GM12878 (cell line): ENCODE data around the gene SIGLEC5. TPM values are rescaled to one million over a fixed set of nuclear protein-coding genes. Genes with fewer than 3 reads are reported as not detected.

Source experiments
- ATAC-seq: fragments of 200-7000 bp; cut with Tn5 transposase; 3 replicates; pipeline ENCODE4 v1.9.1; 2020; ENCODE audit warnings: mild to moderate bottlenecking, moderate library complexity
- BruUV-seq: library from RNA; stranded (reverse); fragments of 400-500 nt; replicated peaks from 2 replicates; lab custom pipeline; 2021; lab: Mats Ljungman, UMichigan
- CTCF ChIA-PET: fragments of 300-600 bp; sonication (Branson Sonifier 250); formaldehyde crosslinking; extraction: SDS; loops from one replicate; lab custom pipeline; 2021; ENCODE audit warnings: inconsistent platforms; lab: Yijun Ruan, JAX
- POLR2A ChIA-PET: fragments of 350-600 bp; formaldehyde crosslinking; extraction: SDS; loops from one replicate; lab custom pipeline; 2021; ENCODE audit warnings: inconsistent platforms; lab: Charles Lee
- RAD21 ChIA-PET: fragments of 300-600 bp; sonication (Branson Sonifier 250); formaldehyde crosslinking; loops from one replicate; lab custom pipeline; 2023; ENCODE audit warnings: antibody characterized with exemption; ENCODE audit not compliant: unreplicated experiment; lab: Charles Lee
- SMC1A ChIA-PET: fragments of 300-600 bp; sonication (Branson Sonifier 250); formaldehyde crosslinking; loops from one replicate; lab custom pipeline; 2023; ENCODE audit not compliant: unreplicated experiment, uncharacterized antibody; lab: Charles Lee
- DNase-seq: peaks from one replicate; pipeline ENCODE4 v3.0.0-alpha.2; 2011; ENCODE audit warnings: low read depth, low spot score
- FAIRE-seq: peaks from 3 replicates; lab custom pipeline; 2011; peaks lifted over from hg19 to GRCh38; lab: Jason Lieb, UNC
- H2AFZ ChIP-seq: 2 replicates; pipeline ENCODE4 v1.6.0; 2011; ENCODE audit warnings: low read depth, low read length, control low read depth; ENCODE audit not compliant: control insufficient read depth
- H3K27ac ChIP-seq: 2 replicates; pipeline ENCODE4 v1.5.1; 2011; ENCODE audit warnings: control low read depth; ENCODE audit not compliant: control insufficient read depth, insufficient read depth
- H3K27me3 ChIP-seq, 2 experiments: replicated peaks in 1 of 2; 2 replicates each; pipeline versions ENCODE4 v1.6.0 to v1.6.1; 2011; ENCODE audit warnings: low read length in 1 of 2; ENCODE audit not compliant: control insufficient read depth in 2 of 2, insufficient read depth in 2 of 2
- H3K36me3 ChIP-seq, 2 experiments: 2 replicates each; pipeline ENCODE4 v1.5.1; 2011; ENCODE audit warnings: low read length in 1 of 2; ENCODE audit not compliant: control insufficient read depth in 2 of 2, insufficient read depth in 2 of 2
- H3K4me1 ChIP-seq: 2 replicates; pipeline ENCODE4 v1.6.1; 2011; ENCODE audit warnings: mild to moderate bottlenecking, low read length, moderate library complexity, mixed read lengths; ENCODE audit not compliant: control insufficient read depth, insufficient read depth
- H3K4me2 ChIP-seq: 2 replicates; pipeline ENCODE4 v1.6.0; 2011; ENCODE audit warnings: control low read depth; ENCODE audit not compliant: control insufficient read depth, insufficient read depth
- H3K4me3 ChIP-seq: fragments of 200-600 bp; sonication (generic); 2 replicates; pipeline ENCODE4 v1.5.1; 2016
- H3K79me2 ChIP-seq: 2 replicates; pipeline ENCODE4 v1.6.0; 2011; ENCODE audit warnings: low read length; ENCODE audit not compliant: control insufficient read depth, insufficient read depth
- H3K9ac ChIP-seq: 2 replicates; pipeline ENCODE4 v1.8.0; 2011; ENCODE audit warnings: low read length, control low read depth, mixed read lengths; ENCODE audit not compliant: control insufficient read depth, insufficient read depth
- H3K9me3 ChIP-seq: replicated peaks from 3 replicates; pipeline ENCODE4 v1.5.1; 2011; ENCODE audit warnings: mild to moderate bottlenecking, low read length; ENCODE audit not compliant: control insufficient read depth, insufficient read depth
- H4K20me1 ChIP-seq: 2 replicates; pipeline ENCODE4 v1.6.0; 2011; ENCODE audit not compliant: control insufficient read depth, insufficient read depth
- ATF7 ChIP-seq: fragments of 450-650 bp; IDR thresholded peaks from 2 replicates; pipeline ENCODE4 v1.6.1; 2016; ENCODE audit warnings: low read depth, mild to moderate bottlenecking
- CBX5 ChIP-seq: sonication (generic); IDR thresholded peaks from 2 replicates; pipeline ENCODE4 v1.6.1; 2016; ENCODE audit warnings: low read depth, moderate library complexity, mild to moderate bottlenecking, inconsistent platforms
- NRF1 ChIP-seq: conservative IDR thresholded peaks from 2 replicates; pipeline ENCODE4 v1.6.1; 2011; ENCODE audit warnings: mild to moderate bottlenecking, low read depth, low read length, improper control_type of control experiment
- POLR2A ChIP-seq: IDR thresholded peaks from 2 replicates; pipeline ENCODE4 v1.6.1; 2011; ENCODE audit warnings: low read depth, mild to moderate bottlenecking, low read length
- RAD21 ChIP-seq: IDR thresholded peaks from 2 replicates; pipeline ENCODE4 v1.6.1; 2011; ENCODE audit warnings: mild to moderate bottlenecking, low read depth, low read length, moderate library complexity; ENCODE audit not compliant: insufficient read depth
- SMC3 ChIP-seq: IDR thresholded peaks from 2 replicates; pipeline ENCODE4 v1.6.1; 2011; ENCODE audit warnings: low read length, improper control_type of control experiment, borderline replicate concordance
- STAT3 ChIP-seq: IDR thresholded peaks from 2 replicates; pipeline ENCODE4 v1.6.1; 2011; ENCODE audit warnings: low read depth, low read length, improper control_type of control experiment
- ZZZ3 ChIP-seq: IDR thresholded peaks from 2 replicates; pipeline ENCODE4 v1.6.1; 2011; ENCODE audit warnings: low read depth; ENCODE audit not compliant: control insufficient read depth, insufficient read length
- WGBS: methylation state at CpG from one replicate; pipeline ENCODE4 v1.1.6; 2016; ENCODE audit warnings: low lambda C conversion rate; ENCODE audit not compliant: insufficient replicate concordance, insufficient coverage; ENCODE audit errors: missing lambda C conversion rate; 5-methylcytosine and 5-hydroxymethylcytosine counted together
- in situ Hi-C: fragments of 300-500 bp; cut with MboI; formaldehyde crosslinking; loops from 9 replicates; pipeline ENCODE4 v1.14.3; 2018; ENCODE audit warnings: mixed read lengths
- intact Hi-C: fragments of 100-400 bp; cut with micrococcal nuclease; formaldehyde crosslinking; loops from one replicate; pipeline ENCODE4 v1.14.2; 2022; ENCODE audit not compliant: unreplicated experiment
- polyA plus RNA-seq, 11 experiments: library from polyadenylated mRNA; depleted of rRNA in 4 of 11; unstranded in 6 of 11; stranded (reverse) in 5 of 11; fragments of >200 nt; fragmentation: Nextera tagmentation in 4 of 11; fragmentation: Illumina TruSeq in 1 of 11; extraction: Ambion mirVana in 4 of 11; extraction: Trizol in 1 of 11; gene quantifications; 1 replicate in 1 of 11; 2 replicates in 10 of 11; pipeline versions ENCODE4 v1.2.1 to v1.2.3, GENCODE V29; 2011 to 2016; ENCODE audit warnings: inconsistent platforms in 2 of 11, missing spikeins in 2 of 11, low read depth in 1 of 11
- total RNA-seq, 4 experiments: library from RNA; depleted of rRNA in 3 of 4; stranded (reverse); fragments of >200 nt in 3 of 4; fragmentation: Illumina TruSeq in 1 of 4; extraction: Trizol in 1 of 4; gene quantifications; 2 replicates each; pipeline versions ENCODE4 v1.2.1 to v1.2.3, GENCODE V29; 2013 to 2021
- TF ChIP-seq, protein P1 (sequence below), 3 experiments: IDR thresholded peaks in 2 of 3; conservative IDR thresholded peaks in 1 of 3; 2 replicates each; pipeline ENCODE4 v1.5.1; 2011; ENCODE audit warnings: low read depth in 3 of 3, low read length in 3 of 3, mild to moderate bottlenecking in 3 of 3, control low read depth in 2 of 3, moderate library complexity in 2 of 3, inconsistent platforms in 1 of 3, mixed read lengths in 1 of 3; ENCODE audit not compliant: control insufficient read depth in 2 of 3, insufficient read depth in 1 of 3; ENCODE audit errors: extremely low read depth in 1 of 3
- TF ChIP-seq, protein P2 (sequence below): fragments of 450-650 bp; formaldehyde crosslinking; IDR thresholded peaks from 2 replicates; pipeline ENCODE4 v1.4.0; 2022; ENCODE audit warnings: mild to moderate bottlenecking, moderate library complexity
- TF ChIP-seq, protein P3 (sequence below): fragments of 450-650 bp; IDR thresholded peaks from 2 replicates; pipeline ENCODE4 v1.6.1; 2017; ENCODE audit warnings: mild to moderate bottlenecking
- TF ChIP-seq, protein P4 (sequence below): fragments of 450-650 bp; IDR thresholded peaks from 2 replicates; pipeline ENCODE4 v1.6.1; 2016; ENCODE audit warnings: mild to moderate bottlenecking
- TF ChIP-seq, protein P5 (sequence below): fragments of 150-350 bp; IDR thresholded peaks from 2 replicates; pipeline ENCODE4 v1.6.1; 2014; ENCODE audit warnings: mild to moderate bottlenecking, low read depth, low read length

SIGLEC5 gene
- total and polyA plus RNA-seq, 10 of the 15 experiments (the other 5 are each of a cell fraction or from before 2014, with no cell fraction given) = 0.05 to 2.5 (median 1.4) TPM; not detected in 1

DNA sequence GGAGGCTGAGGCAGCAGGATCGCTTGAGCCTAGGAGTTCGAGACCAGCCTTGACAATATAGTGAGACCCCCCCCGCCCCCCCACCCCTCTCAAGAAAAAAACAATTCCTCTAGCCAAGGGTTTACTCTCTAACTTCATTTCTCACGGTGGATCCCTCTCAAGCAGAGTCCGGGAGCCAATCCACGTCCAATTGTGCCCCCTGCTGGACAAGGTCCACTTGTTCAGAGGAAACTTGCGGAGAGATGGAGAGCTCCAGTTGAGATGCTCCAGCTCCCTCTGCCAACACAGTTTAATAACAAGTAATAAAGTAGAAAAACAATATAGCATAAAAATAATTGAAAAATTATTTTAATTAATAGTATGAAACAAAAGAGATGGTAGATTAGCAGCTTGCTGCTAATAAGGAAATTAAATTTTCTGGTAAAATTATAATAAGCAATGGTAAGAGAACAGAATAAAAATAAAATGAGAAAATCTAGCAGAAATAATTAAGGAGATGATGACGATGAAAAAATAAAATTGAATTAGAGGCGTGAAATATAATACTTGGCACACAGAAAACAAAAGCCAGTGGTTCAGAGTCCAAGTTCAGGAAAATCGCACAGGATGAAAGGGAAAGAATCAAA is 30.9 kb upstream of the SIGLEC5 start:
- WGBS = 13% methylated on average over 8 of the region's 10 CpGs
- no peaks in the 10 kb centered on the region for H3K79me2 ChIP-seq
- CTCF ChIA-PET = interaction anchor here (0.6 to 10.4 kb wide), 34 partner anchors 9 to 322 kb away, joined by 3 to 281 read pairs (median 4); partner anchors contain the start of genes LIM2, SIGLEC10 and SIGLEC8
- peak; percentile 52 for FAIRE-seq
- H3K4me3 ChIP-seq = no peak overlapping the region
- POLR2A ChIA-PET = interaction anchor here (0.7 kb wide), 1 partner anchor 17 kb away, joined by 3 read pairs; no protein-coding TSS in a partner anchor
- no peak overlapping the region for H2AFZ ChIP-seq
- no peaks in the 10 kb centered on the region for H3K27me3 ChIP-seq
- H3K4me1 ChIP-seq = no peaks in the 10 kb centered on the region
- no peak for DNase-seq
- no peaks in the 10 kb centered on the region for H3K9me3 ChIP-seq
- RAD21 ChIA-PET = interaction anchor here (0.6 to 8.8 kb wide), 15 partner anchors 9 to 332 kb away, joined by 3 to 133 read pairs (median 3); partner anchors contain the start of gene SIGLEC10
- intact Hi-C loops (no loop called here), in situ Hi-C loops (loop anchor here (5.0 kb wide), 1 partner anchor 324 kb away; no protein-coding TSS in a partner anchor)
- H4K20me1 ChIP-seq = no peaks in the 10 kb centered on the region
- no peak overlapping the region for H3K9ac ChIP-seq
- no peaks in the 10 kb centered on the region for H3K36me3 ChIP-seq
- ATAC-seq = peak; percentile 78
- BruUV-seq = no TSS peak
- no peak overlapping the region for H3K4me2 ChIP-seq
- SMC1A ChIA-PET = interaction anchor here (0.7 to 6.8 kb wide), 13 partner anchors 9 to 577 kb away, joined by 3 to 110 read pairs (median 4); partner anchors contain the start of gene SIGLEC10
- no peak overlapping the region for H3K27ac ChIP-seq
- TF ChIP-seq, protein P1, sequence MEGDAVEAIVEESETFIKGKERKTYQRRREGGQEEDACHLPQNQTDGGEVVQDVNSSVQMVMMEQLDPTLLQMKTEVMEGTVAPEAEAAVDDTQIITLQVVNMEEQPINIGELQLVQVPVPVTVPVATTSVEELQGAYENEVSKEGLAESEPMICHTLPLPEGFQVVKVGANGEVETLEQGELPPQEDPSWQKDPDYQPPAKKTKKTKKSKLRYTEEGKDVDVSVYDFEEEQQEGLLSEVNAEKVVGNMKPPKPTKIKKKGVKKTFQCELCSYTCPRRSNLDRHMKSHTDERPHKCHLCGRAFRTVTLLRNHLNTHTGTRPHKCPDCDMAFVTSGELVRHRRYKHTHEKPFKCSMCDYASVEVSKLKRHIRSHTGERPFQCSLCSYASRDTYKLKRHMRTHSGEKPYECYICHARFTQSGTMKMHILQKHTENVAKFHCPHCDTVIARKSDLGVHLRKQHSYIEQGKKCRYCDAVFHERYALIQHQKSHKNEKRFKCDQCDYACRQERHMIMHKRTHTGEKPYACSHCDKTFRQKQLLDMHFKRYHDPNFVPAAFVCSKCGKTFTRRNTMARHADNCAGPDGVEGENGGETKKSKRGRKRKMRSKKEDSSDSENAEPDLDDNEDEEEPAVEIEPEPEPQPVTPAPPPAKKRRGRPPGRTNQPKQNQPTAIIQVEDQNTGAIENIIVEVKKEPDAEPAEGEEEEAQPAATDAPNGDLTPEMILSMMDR (IDR thresholded peaks at IDR 0.05 in 2 of 3, conservative IDR thresholded peaks at IDR 0.05 in 1 of 3; ENCODE audit: control insufficient read depth in 2 of 3, extremely low read depth in 1 of 3, insufficient read depth in 1 of 3, low read depth in 3 of 3, low read length in 3 of 3) = peak; percentile 58 to 63 (median 63)
- TF ChIP-seq RAD21 (peak; percentile 88), SMC3 (peak; percentile 49), POLR2A (no peak), NRF1 (no peak), ATF7 (no peak), STAT3 (no peak), CBX5 (no peak), ZZZ3 (no peak)
- TF ChIP-seq, protein P2, sequence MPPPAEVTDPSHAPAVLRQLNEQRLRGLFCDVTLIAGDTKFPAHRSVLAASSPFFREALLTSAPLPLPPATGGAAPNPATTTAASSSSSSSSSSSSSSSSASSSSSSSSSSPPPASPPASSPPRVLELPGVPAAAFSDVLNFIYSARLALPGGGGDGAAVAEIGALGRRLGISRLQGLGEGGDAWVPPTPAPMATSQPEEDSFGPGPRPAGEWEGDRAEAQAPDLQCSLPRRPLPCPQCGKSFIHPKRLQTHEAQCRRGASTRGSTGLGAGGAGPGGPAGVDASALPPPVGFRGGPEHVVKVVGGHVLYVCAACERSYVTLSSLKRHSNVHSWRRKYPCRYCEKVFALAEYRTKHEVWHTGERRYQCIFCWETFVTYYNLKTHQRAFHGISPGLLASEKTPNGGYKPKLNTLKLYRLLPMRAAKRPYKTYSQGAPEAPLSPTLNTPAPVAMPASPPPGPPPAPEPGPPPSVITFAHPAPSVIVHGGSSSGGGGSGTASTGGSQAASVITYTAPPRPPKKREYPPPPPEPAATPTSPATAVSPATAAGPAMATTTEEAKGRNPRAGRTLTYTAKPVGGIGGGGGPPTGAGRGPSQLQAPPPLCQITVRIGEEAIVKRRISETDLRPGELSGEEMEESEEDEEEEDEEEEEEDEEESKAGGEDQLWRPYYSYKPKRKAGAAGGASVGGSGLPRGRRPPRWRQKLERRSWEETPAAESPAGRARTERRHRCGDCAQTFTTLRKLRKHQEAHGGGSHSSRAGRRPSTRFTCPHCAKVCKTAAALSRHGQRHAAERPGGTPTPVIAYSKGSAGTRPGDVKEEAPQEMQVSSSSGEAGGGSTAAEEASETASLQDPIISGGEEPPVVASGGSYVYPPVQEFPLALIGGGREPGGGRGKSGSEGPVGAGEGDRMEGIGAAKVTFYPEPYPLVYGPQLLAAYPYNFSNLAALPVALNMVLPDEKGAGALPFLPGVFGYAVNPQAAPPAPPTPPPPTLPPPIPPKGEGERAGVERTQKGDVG (CRISPR knock-in tag) = no peak
- TF ChIP-seq, protein P3, sequence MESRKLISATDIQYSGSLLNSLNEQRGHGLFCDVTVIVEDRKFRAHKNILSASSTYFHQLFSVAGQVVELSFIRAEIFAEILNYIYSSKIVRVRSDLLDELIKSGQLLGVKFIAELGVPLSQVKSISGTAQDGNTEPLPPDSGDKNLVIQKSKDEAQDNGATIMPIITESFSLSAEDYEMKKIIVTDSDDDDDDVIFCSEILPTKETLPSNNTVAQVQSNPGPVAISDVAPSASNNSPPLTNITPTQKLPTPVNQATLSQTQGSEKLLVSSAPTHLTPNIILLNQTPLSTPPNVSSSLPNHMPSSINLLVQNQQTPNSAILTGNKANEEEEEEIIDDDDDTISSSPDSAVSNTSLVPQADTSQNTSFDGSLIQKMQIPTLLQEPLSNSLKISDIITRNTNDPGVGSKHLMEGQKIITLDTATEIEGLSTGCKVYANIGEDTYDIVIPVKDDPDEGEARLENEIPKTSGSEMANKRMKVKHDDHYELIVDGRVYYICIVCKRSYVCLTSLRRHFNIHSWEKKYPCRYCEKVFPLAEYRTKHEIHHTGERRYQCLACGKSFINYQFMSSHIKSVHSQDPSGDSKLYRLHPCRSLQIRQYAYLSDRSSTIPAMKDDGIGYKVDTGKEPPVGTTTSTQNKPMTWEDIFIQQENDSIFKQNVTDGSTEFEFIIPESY = no peak
- TF ChIP-seq, protein P4, sequence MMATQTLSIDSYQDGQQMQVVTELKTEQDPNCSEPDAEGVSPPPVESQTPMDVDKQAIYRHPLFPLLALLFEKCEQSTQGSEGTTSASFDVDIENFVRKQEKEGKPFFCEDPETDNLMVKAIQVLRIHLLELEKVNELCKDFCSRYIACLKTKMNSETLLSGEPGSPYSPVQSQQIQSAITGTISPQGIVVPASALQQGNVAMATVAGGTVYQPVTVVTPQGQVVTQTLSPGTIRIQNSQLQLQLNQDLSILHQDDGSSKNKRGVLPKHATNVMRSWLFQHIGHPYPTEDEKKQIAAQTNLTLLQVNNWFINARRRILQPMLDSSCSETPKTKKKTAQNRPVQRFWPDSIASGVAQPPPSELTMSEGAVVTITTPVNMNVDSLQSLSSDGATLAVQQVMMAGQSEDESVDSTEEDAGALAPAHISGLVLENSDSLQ = no peak
- TF ChIP-seq, protein P5, sequence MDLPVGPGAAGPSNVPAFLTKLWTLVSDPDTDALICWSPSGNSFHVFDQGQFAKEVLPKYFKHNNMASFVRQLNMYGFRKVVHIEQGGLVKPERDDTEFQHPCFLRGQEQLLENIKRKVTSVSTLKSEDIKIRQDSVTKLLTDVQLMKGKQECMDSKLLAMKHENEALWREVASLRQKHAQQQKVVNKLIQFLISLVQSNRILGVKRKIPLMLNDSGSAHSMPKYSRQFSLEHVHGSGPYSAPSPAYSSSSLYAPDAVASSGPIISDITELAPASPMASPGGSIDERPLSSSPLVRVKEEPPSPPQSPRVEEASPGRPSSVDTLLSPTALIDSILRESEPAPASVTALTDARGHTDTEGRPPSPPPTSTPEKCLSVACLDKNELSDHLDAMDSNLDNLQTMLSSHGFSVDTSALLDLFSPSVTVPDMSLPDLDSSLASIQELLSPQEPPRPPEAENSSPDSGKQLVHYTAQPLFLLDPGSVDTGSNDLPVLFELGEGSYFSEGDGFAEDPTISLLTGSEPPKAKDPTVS = no peak
